ENCODE measurements around the gene DCC. TPM values are rescaled to one million over a fixed set of nuclear protein-coding genes. Genes with fewer than 3 reads are reported as not detected.

The DCC gene
- total RNA-seq, 1 experiment from 2014 or later: 0.72 TPM

DNA sequence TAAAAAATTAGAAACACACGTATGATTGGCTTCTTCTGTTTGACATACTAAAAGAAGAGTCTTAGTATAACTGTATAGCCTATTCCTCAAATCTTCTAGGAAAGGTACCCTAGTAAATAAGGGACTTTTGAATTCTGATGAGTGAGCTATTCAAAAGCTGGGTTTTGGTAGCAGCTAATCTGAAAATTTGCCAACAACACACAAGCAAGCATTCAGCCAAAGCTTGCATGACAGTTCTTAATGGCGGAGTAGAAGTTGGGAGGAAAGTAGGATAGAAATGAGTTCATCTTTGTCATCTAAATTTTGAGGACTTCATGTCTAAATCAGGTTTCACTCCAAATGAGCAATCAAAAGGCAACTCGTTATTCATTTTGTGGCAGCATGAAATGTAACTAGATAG lies 1071.5 kb downstream of the DCC start:
- Mint-ChIP-seq H3K4me3 (no peak overlapping the region), H3K27ac (no peak overlapping the region), H3K4me1 (peaks cover 9% of the 10 kb centered on the region), H3K36me3 (no peaks in the 10 kb centered on the region), H3K9me3 (no peaks in the 10 kb centered on the region), H3K27me3 (ENCODE audit: low read depth) (no peaks in the 10 kb centered on the region)
- ATAC-seq: no peak
- POLR2A ChIA-PET: no interaction called here
- TF ChIP-seq SMAD3 (CRISPR knock-in tag; IDR thresholded peaks at IDR 0.05; ENCODE audit: borderline replicate concordance): no peak
- TF ChIP-seq FOXK1 (CRISPR knock-in tag; IDR thresholded peaks at IDR 0.05): no peak
- TF ChIP-seq ETV6 (CRISPR knock-in tag; IDR thresholded peaks at IDR 0.05): no peak
- TF ChIP-seq, protein P1, sequence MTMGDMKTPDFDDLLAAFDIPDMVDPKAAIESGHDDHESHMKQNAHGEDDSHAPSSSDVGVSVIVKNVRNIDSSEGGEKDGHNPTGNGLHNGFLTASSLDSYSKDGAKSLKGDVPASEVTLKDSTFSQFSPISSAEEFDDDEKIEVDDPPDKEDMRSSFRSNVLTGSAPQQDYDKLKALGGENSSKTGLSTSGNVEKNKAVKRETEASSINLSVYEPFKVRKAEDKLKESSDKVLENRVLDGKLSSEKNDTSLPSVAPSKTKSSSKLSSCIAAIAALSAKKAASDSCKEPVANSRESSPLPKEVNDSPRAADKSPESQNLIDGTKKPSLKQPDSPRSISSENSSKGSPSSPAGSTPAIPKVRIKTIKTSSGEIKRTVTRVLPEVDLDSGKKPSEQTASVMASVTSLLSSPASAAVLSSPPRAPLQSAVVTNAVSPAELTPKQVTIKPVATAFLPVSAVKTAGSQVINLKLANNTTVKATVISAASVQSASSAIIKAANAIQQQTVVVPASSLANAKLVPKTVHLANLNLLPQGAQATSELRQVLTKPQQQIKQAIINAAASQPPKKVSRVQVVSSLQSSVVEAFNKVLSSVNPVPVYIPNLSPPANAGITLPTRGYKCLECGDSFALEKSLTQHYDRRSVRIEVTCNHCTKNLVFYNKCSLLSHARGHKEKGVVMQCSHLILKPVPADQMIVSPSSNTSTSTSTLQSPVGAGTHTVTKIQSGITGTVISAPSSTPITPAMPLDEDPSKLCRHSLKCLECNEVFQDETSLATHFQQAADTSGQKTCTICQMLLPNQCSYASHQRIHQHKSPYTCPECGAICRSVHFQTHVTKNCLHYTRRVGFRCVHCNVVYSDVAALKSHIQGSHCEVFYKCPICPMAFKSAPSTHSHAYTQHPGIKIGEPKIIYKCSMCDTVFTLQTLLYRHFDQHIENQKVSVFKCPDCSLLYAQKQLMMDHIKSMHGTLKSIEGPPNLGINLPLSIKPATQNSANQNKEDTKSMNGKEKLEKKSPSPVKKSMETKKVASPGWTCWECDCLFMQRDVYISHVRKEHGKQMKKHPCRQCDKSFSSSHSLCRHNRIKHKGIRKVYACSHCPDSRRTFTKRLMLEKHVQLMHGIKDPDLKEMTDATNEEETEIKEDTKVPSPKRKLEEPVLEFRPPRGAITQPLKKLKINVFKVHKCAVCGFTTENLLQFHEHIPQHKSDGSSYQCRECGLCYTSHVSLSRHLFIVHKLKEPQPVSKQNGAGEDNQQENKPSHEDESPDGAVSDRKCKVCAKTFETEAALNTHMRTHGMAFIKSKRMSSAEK (CRISPR knock-in tag; IDR thresholded peaks at IDR 0.05; ENCODE audit: borderline replicate concordance): no peak
- TF ChIP-seq ZNF121 (CRISPR knock-in tag; IDR thresholded peaks at IDR 0.05): no peak
- TF ChIP-seq PRDM15 (CRISPR knock-in tag; IDR thresholded peaks at IDR 0.05): no peak
- TF ChIP-seq GRHL2 (CRISPR knock-in tag; IDR thresholded peaks at IDR 0.05; ENCODE audit: insufficient replicate concordance, severe bottlenecking): no peak
- no peak for TF ChIP-seq TCF7 (CRISPR knock-in tag; IDR thresholded peaks at IDR 0.05; ENCODE audit: low read depth)
- no peak for TF ChIP-seq MXD4 (CRISPR knock-in tag; IDR thresholded peaks at IDR 0.05; ENCODE audit: borderline replicate concordance)
- TF ChIP-seq E2F4 (CRISPR knock-in tag; IDR thresholded peaks at IDR 0.05; ENCODE audit: borderline replicate concordance, low read depth): no peak
- TF ChIP-seq NFYB (CRISPR knock-in tag; conservative IDR thresholded peaks at IDR 0.05; ENCODE audit: low read depth): no peak
- TF ChIP-seq ZNF396 (CRISPR knock-in tag; IDR thresholded peaks at IDR 0.05; ENCODE audit: borderline replicate concordance): no peak
- TF ChIP-seq ELF4 (CRISPR knock-in tag; IDR thresholded peaks at IDR 0.05; ENCODE audit: low read depth): no peak
- no peak for TF ChIP-seq GTF2I (CRISPR knock-in tag; conservative IDR thresholded peaks at IDR 0.05)
- TF ChIP-seq, protein P2, sequence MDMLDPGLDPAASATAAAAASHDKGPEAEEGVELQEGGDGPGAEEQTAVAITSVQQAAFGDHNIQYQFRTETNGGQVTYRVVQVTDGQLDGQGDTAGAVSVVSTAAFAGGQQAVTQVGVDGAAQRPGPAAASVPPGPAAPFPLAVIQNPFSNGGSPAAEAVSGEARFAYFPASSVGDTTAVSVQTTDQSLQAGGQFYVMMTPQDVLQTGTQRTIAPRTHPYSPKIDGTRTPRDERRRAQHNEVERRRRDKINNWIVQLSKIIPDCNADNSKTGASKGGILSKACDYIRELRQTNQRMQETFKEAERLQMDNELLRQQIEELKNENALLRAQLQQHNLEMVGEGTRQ (CRISPR knock-in tag; IDR thresholded peaks at IDR 0.05): no peak
- TF ChIP-seq KAT7 (CRISPR knock-in tag; IDR thresholded peaks at IDR 0.05; ENCODE audit: borderline replicate concordance): no peak
- no peak for TF ChIP-seq ESRRA (CRISPR knock-in tag; IDR thresholded peaks at IDR 0.05; ENCODE audit: borderline replicate concordance)
- CTCF ChIA-PET: no interaction called here
- no peak for DNase-seq (ENCODE audit: low spot score)
